Adrenal gland (tissue), 12 donors: ENCODE results near the gene MAP1LC3B2. TPM values are rescaled to one million over a fixed set of nuclear protein-coding genes. Genes with fewer than 3 reads are reported as not detected.

Source experiments
- DNase-seq, 7 donors: peaks; one replicate each; pipeline ENCODE4 v3.0.0-alpha.2; 2019 to 2020
- H3K27ac ChIP-seq, 5 donors: fragments of 200-600 bp; sonication (generic) in 4 of 5; 1 replicate in 3 of 5; 2 replicates in 2 of 5; pipeline versions ENCODE4 v1.5.1 to v1.8.0; 2016 to 2020; ENCODE audit warnings: mild to moderate bottlenecking in 1 of 5
- H3K27me3 ChIP-seq: fragments of 200-600 bp; 2 replicates; pipeline ENCODE4 v1.8.0; 2021
- H3K36me3 ChIP-seq, 2 donors: fragments of 200-600 bp; replicated peaks in 1 of 2; 1 replicate in 1 of 2; 2 replicates in 1 of 2; pipeline versions ENCODE4 v1.5.1 to v1.8.0; 2018 to 2022
- H3K4me1 ChIP-seq, 2 donors: fragments of 200-600 bp; replicated peaks in 1 of 2; 1 replicate in 1 of 2; 2 replicates in 1 of 2; pipeline versions ENCODE4 v1.5.1 to v1.8.0; 2018 to 2021
- H3K4me3 ChIP-seq, 4 donors: fragments of 200-600 bp; sonication (generic) in 3 of 4; one replicate each; pipeline ENCODE4 v1.5.1; 2016 to 2018
- H3K9me3 ChIP-seq, 3 donors: fragments of 200-600 bp; sonication (generic) in 1 of 3; replicated peaks in 1 of 3; 1 replicate in 2 of 3; 2 replicates in 1 of 3; pipeline versions ENCODE4 v1.5.1 to v1.8.0; 2016 to 2021
- CTCF ChIP-seq, 6 experiments: fragments of 450-650 bp in 4 of 6; fragments of 200-600 bp in 2 of 6; sonication (generic) in 1 of 6; IDR thresholded peaks; 1 replicate in 5 of 6; 2 replicates in 1 of 6; pipeline versions ENCODE4 v1.5.1 to v1.8.0; 2016 to 2021; ENCODE audit warnings: antibody characterized with exemption in 6 of 6, mild to moderate bottlenecking in 2 of 6, moderate library complexity in 1 of 6
- POLR2A ChIP-seq, 2 donors: fragments of 450-650 bp; IDR thresholded peaks; one replicate each; pipeline ENCODE4 v1.6.1; 2017; ENCODE audit warnings: antibody characterized with exemption in 2 of 2, mild to moderate bottlenecking in 2 of 2, moderate library complexity in 1 of 2
- WGBS, 4 donors: extraction: QIAGEN DNeasy Blood & Tissue Kit in 2 of 4; methylation state at CpG; one replicate each; pipeline versions ENCODE4 v1.1.5 to v1.1.7; 2013 to 2017; 5-methylcytosine and 5-hydroxymethylcytosine counted together
- intact Hi-C, 2 donors: fragments of 100-400 bp; cut with DNase I; formaldehyde crosslinking; loops; one replicate each; pipeline versions ENCODE4 v1.14.1 to v1.15.0; 2022 to 2023
- polyA plus RNA-seq, 3 donors: library from polyadenylated mRNA; stranded (reverse); fragments of 200-250 nt in 2 of 3; fragments of 350-450 nt in 1 of 3; fragmentation: Illumina TruSeq in 1 of 3; extraction: RNeasy Lipid Tissue Mini Kit (QIAGEN cat#74804) in 1 of 3; gene quantifications; one replicate each; pipeline ENCODE4 v1.2.3, GENCODE V29; 2013 to 2014
- total RNA-seq, 9 donors: library from RNA; depleted of rRNA in 4 of 9; stranded (reverse); fragments of >200 nt in 4 of 9; fragments of 120-200 nt in 1 of 9; fragmentation: NEBNext Ultra II Directional in 1 of 9; extraction: Animal tissue kit (Norgen Biotek cat#: 25700) in 1 of 9; gene quantifications; one replicate each; pipeline versions ENCODE4 v1.1.0 to v1.2.4, GENCODE V29; 2013 to 2023
- donor health status: healthy with polysubstance abuse.
- donor health status: Bipolar disorder and iron deficiency.
- donor health status: DM: yes; HTN: yes; CAD: no.
- donor health status: DM: no; HTN: no; CAD: no.
- donor health status: DM: no; HTN: no; CAD: no.
- donor health status: DM: yes; HTN: yes; CAD: no.

Gene MAP1LC3B2
- total and polyA plus RNA-seq, 12 donors, result 0.54 to 4.6 (median 1.4) TPM; not detected in 1

- H3K4me3 ChIP-seq, result no peak overlapping the region
- no peak for TF ChIP-seq CTCF (IDR thresholded peaks at IDR 0.05)
- no peak for TF ChIP-seq POLR2A (IDR thresholded peaks at IDR 0.05)
- intact Hi-C loops, result loop anchor here (5.0 to 10.0 kb wide), 2 partner anchors 328 to 610 kb away; partner anchors contain the start of gene MED13L (in 1 of the 2)
Observed at GRCh38 chr12:116604951-116605641, 45.9 kb downstream of the MAP1LC3B2 start.

GRCh38 chr12:116606397-116606796 lies 47.2 kb downstream of the MAP1LC3B2 start:
- intact Hi-C loops, result loop anchor here in 1 of 2 donors (10.0 kb wide), 1 partner anchor 612 kb away; no protein-coding TSS in a partner anchor
- H3K36me3 ChIP-seq, result no peaks in the 10 kb centered on the region

More at GRCh38 chr12:116604951-116605641, 45.9 kb downstream of the MAP1LC3B2 start:
- no peak for DNase-seq
- Histone ChIP-seq H3K36me3 (no peaks in the 10 kb centered on the region), H3K4me1 (peaks cover 0 to 5% of the 10 kb centered on the region in 2 donors), H3K9me3 (no peaks in the 10 kb centered on the region), H3K27ac (no peak overlapping the region), H3K27me3 (no peaks in the 10 kb centered on the region)
- WGBS, 4 donors, result 65 to 70% (median 67%) methylated on average over 22 of the region's 22 CpGs

GRCh38 chr12:116607039-116607438 lies 47.9 kb downstream of the MAP1LC3B2 start:
- Histone ChIP-seq H3K4me3 (no peak overlapping the region), H3K27me3 (no peaks in the 10 kb centered on the region), H3K4me1 (peaks cover 0 to 4% of the 10 kb centered on the region in 2 donors), H3K27ac (no peak overlapping the region), H3K36me3 (no peaks in the 10 kb centered on the region), H3K9me3 (no peaks in the 10 kb centered on the region)
- WGBS, 4 donors, result 94 to 98% (median 96%) methylated on average over 6 of the region's 6 CpGs
- intact Hi-C loops, result loop anchor here in 1 of 2 donors (10.0 kb wide), 1 partner anchor 612 kb away; no protein-coding TSS in a partner anchor
- no peak for DNase-seq
- TF ChIP-seq CTCF (IDR thresholded peaks at IDR 0.05), result no peak
- TF ChIP-seq POLR2A (IDR thresholded peaks at IDR 0.05), result no peak

More at GRCh38 chr12:116606397-116606796, 47.2 kb downstream of the MAP1LC3B2 start:
- H3K9me3 ChIP-seq, result no peaks in the 10 kb centered on the region
- no peak overlapping the region for H3K27ac ChIP-seq
- 49 to 53% (median 50%) methylated on average over 4 of the region's 4 CpGs for WGBS, 4 donors
- DNase-seq, result no peak
- H3K27me3 ChIP-seq, result no peaks in the 10 kb centered on the region
- no peak overlapping the region for H3K4me3 ChIP-seq
- TF ChIP-seq CTCF (IDR thresholded peaks at IDR 0.05) (no peak), POLR2A (IDR thresholded peaks at IDR 0.05) (no peak)
- H3K4me1 ChIP-seq, result peaks cover 0 to 4% of the 10 kb centered on the region in 2 donors

GRCh38 chr12:116609319-116610114 lies 50.3 kb downstream of the MAP1LC3B2 start:
- H3K27me3 ChIP-seq, result no peaks in the 10 kb centered on the region
- H3K36me3 ChIP-seq, result no peaks in the 10 kb centered on the region
- H3K9me3 ChIP-seq, result no peaks in the 10 kb centered on the region
- TF ChIP-seq CTCF (IDR thresholded peaks at IDR 0.05) (peak in 2 of 6 experiments; percentile 9 to 13), POLR2A (IDR thresholded peaks at IDR 0.05) (no peak)
- WGBS, 4 donors, result 85 to 92% (median 89%) methylated on average over 8 of the region's 8 CpGs
- intact Hi-C loops, result loop anchor here in 1 of 2 donors (10.0 kb wide), 1 partner anchor 615 kb away; no protein-coding TSS in a partner anchor
- no peaks in the 10 kb centered on the region for H3K4me1 ChIP-seq
- no peak overlapping the region for H3K27ac ChIP-seq
- no peak overlapping the region for H3K4me3 ChIP-seq
- DNase-seq, result no peak
